22Rv1 (cell line): Measurements from ENCODE around the gene ARF3.

Experiments
- CTCF ChIP-seq: fragments of 450-650 bp; IDR thresholded peaks from 2 replicates; pipeline ENCODE4 v1.5.1; 2017; ENCODE audit warnings: mild to moderate bottlenecking
- ZFX ChIP-seq: fragments of 450-650 bp; IDR thresholded peaks from 2 replicates; pipeline ENCODE4 v1.6.1; 2017; ENCODE audit warnings: antibody characterized with exemption, borderline replicate concordance

- no peak for TF ChIP-seq ZFX
- TF ChIP-seq CTCF: peak; percentile 100
Observed at GRCh38 chr12:48890657-48891418, 66.4 kb downstream of the ARF3 start.
